ENCODE data around the gene HCAR1.
"Not testable (repeated sequence)": the region's sequence is repeated elsewhere in the genome, so short reads cannot be mapped to it uniquely, and the experiment has no call there.

HCAR1 gene

DNA sequence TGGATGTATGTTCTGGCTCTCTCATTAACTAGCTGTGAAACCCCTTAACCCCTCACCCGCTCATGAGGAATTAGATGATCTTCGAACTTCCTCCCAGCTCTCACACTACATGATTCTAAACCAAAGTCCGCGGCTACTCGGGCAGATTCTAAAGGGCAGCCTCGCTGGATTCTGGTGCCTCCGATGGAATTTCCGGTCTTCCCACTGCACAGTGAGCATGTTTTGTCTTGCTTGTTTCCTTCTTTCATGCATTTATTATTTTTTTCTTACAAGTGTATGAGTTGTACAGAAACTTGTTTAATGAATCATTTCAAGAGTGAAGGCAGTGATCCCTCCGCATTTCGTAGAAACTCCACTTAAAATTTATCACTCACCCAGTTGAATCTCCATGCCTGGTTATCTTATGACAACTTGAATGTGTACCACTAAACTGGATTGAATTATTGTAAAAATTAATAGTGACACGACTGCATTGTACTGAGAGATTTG, 9.5 kb downstream of the HCAR1 start:
- DNase-seq (ENCODE audit: low read depth, low spot score): peak; percentile 17

DNA sequence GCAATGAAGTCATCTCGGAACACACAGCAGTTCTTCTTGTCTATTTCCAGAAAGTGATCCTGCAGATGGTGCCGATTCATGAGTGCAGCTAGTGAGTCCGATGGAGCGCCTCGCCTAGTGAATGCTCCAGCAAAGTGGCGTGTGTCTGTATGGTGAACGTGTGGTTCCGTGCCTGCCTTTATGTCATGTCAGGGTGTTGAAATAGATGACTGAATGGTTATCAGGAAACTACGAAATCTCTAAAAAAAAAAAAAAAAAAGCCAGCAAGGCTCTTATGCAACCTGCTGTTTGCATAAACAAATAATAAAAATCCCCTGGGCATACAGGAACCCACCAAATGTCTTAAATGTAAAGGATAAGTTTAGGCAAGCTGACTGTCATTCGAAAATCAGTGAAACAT, 14.0 kb downstream of the HCAR1 start, which contains the start of gene HCAR3:
Gene HCAR3 (minus strand): TSS at position 154 of the 400 bp plus-strand sequence. CDS start 74 bp downstream, at position 80.
- not testable (repeated sequence) for DNase-seq (ENCODE audit: low read depth, low spot score)

DNA sequence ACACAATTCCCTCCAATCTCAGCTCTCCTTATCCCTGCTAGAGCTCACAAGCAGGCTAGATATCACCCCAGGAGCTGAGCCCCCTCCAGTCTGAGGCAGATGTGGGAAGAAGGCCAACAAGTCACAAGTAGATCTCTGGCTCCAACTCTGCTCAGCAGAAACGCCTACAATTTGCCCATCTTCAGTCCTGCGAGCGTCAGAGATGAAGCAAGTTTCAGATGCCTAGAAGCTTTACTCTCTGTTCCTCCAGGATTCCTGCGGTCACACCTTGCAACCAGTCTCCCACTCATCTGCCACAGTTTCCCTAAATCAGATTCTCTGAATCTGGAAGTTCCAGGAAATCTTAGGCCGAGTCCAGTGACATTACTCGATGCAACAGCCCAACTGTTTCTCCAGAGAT, 15.4 kb downstream of the HCAR1 start:
- DNase-seq (ENCODE audit: low read depth, low spot score): not testable (repeated sequence)

DNA sequence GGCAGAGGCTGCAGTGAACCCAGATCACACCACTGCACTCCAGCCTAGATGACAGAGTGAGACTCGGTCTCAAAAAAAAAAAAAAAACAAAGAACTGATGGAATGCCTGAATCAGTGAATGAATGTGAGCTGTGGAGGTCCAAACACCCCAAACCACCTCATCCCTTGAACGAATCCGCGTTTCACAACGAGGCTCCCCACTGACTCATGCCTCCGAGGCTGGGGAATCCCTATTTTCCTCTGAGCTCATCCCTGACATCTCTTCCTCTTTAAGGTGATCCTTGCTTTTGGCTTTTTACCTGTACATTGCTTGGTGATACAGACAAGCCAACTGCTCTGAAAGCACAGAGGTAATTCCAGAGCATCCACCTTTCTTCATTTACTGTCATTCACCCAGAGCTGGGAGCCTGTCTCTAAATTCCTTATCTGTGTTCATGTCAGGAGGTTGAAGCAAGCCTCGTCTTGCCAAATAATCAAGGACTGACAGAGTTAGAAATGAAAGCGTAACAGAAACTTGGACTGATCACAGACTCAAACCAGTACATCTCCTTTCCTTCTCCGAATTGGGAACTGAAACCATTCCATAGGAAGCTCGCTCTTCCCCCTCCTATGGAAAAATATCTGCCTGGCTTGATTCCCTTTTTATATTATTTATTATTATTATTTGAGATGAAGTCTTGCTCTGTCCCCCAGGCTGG, 17.0 kb downstream of the HCAR1 start:
- not testable (repeated sequence) for DNase-seq (ENCODE audit: low read depth, low spot score)

DNA sequence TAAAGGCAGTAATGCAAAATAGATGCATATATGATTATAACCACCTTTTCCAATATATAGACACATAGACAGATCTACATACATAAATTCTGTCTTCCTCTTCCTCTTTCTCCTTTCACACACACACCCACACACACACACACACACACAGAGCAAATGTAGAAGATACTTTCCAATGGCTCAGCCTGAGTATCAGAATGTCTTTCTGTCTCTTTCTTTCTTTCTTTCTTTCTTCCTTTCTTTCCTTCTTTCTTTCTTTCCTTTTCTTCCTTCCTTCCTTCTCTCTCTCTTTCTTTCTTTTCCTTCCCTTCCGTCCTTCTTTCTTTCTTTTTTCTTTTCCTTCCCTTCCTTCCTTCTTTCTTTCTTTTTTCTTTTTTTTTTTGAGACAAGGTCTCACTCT, 19.4 kb downstream of the HCAR1 start:
- not testable (repeated sequence) for DNase-seq (ENCODE audit: low read depth, low spot score)

DNA sequence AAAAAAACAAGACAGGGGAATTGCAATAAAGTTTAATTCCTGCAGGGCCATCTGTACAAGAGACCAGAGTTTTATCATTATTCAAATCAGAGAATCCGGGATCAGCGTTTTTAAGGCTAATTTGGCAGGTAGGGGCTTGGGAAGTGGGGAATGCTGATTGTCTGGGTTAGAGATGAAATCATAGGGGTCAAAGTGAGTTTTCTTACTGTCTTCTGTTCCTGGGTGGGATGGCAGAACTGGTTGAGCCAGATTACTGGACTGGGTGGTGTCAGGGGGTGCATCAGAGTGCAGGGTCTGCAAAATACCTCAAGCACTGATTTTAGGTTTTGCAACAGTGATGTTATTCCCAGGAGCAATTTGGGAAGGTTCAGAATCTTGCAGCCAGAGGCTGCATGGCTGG, 20.3 kb downstream of the HCAR1 start:
- not testable (repeated sequence) for DNase-seq (ENCODE audit: low read depth, low spot score)

DNA sequence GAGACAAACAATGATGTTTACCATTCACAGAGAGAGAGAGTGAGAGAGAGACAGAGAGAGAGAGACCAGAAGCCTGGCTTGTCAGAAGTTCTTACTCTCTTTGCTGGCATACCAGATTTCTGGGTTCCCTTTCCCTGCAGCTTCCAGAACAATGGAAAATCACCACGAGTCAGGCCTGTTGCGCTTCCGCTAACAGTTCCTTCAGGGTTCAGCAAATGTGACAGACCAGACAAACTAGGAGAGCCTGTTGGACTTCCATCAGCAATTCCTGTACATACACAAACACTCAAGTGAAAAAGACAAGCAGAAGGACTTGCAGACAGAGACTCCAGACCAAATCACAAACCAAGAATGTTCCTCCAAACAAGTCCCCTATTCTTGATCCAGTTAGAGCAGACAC, 21.4 kb downstream of the HCAR1 start:
- DNase-seq (ENCODE audit: low read depth, low spot score): not testable (repeated sequence)

DNA sequence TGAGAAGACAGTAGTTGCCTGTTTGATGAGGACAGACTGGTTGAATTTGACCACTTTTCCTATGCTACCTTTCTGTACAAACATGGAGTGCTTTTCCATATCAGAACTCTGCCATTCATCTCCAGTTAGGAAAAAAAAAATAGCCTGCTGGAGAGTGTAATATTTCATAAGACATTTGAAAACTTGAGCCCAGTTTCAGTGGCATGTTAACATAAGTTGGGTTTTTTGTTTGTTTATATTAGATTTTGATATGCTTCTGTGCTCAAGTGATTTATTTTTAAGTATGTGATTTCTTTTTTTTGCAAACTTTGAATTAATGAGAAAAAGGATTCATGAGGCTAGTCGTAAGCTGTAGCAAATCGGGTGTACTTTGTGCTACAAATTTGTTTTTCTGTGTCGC, 26.8 kb downstream of the HCAR1 start:
- not testable (repeated sequence) for DNase-seq (ENCODE audit: low read depth, low spot score)

DNA sequence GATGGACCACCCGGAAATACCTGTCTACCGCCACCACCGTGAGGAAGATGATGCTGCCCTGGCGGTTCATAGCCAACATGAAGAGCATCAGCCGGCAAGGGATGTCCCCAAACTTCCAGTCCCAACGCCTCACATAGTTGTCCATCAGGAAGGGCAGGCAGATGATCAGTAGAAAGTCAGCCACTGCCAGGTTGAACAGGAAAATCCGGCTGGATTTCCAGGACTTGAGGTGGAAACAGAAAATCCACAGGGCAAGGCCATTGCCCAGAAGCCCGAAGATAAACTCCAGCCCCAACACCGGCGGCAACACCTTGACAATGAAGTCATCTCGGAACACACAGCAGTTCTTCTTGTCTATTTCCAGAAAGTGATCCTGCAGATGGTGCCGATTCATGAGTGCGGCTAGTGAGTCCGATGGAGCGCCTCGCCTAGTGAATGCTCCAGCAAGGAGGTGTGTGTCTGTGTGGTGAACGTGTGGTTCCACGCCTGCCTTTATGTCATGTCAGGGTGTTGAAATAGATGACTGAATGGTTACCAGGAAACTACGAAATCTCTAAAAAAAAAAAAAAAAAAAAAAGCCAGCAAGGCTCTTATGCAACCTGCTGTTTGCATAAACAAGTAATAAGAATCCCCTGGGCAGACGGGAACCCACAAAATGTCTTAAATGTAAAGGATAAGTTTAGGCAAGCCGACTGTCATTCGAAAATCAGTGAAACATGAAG, 27.6 kb downstream of the HCAR1 start, which contains the start of gene HCAR2:
Gene HCAR2 (minus strand): TSS at position 468 of the 722 bp plus-strand sequence. CDS start 74 bp downstream, at position 394.
- not testable (repeated sequence) for DNase-seq (ENCODE audit: low read depth, low spot score)

DNA sequence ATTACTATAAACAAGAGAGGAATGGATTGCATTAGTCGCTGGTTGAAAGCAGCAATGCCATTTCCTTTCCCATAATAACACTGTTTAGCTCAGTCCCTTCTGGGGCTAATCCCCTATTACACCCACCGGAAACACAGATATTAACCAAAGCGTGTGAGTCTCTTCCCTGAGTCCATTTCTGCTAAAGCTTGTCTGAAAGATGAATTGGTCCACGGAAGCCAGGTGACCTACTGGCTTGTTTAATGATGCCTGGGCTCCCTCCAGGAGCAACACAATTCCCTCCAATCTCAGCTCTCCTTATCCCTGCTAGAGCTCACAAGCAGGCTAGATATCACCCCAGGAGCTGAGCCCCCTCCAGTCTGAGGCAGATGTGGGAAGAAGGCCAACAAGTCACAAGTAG, 29.2 kb downstream of the HCAR1 start:
- not testable (repeated sequence) for DNase-seq (ENCODE audit: low read depth, low spot score)

DNA sequence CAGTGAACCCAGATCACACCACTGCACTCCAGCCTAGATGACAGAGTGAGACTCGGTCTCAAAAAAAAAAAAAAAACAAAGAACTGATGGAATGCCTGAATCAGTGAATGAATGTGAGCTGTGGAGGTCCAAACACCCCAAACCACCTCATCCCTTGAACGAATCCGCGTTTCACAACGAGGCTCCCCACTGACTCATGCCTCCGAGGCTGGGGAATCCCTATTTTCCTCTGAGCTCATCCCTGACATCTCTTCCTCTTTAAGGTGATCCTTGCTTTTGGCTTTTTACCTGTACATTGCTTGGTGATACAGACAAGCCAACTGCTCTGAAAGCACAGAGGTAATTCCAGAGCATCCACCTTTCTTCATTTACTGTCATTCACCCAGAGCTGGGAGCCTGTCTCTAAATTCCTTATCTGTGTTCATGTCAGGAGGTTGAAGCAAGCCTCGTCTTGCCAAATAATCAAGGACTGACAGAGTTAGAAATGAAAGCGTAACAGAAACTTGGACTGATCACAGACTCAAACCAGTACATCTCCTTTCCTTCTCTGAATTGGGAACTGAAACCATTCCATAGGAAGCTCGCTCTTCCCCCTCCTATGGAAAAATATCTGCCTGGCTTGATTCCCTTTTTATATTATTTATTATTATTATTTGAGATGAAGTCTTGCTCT, 30.5 kb downstream of the HCAR1 start:
- DNase-seq (ENCODE audit: low read depth, low spot score): not testable (repeated sequence)

DNA sequence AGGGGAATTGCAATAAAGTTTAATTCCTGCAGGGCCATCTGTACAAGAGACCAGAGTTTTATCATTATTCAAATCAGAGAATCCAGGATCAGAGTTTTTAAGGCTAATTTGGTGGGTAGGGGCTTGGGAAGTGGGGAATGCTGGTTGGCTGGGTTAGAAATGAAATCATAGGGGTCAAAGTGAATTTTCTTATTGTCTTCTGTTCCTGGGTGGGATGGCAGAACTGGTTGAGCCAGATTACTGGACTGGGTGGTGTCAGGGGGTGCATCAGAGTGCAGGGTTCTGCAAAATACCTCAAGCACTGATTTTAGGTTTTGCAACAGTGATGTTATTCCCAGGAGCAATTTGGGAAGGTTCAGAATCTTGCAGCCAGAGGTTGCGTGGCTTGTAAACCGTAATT, 33.7 kb downstream of the HCAR1 start:
- DNase-seq (ENCODE audit: low read depth, low spot score): not testable (repeated sequence)

DNA sequence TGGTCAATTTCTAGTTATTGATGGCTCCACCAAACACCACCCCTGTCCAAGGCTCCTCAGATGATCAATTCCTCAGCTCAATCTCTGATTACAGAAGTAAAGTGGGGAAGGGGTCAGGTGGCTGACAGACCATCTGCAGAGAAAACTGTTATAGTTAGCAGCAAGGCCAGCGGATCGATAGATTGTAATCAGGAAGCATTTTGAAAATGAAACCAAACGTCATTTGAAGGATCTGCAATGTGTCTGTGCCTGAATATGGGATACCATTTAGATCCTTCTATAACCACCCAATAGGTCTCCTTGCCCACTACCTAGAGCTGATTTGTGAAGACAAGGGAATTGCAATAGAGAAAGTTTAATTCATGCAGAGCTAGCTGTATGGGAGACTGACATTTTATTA, 39.1 kb downstream of the HCAR1 start:
- no peak for DNase-seq (ENCODE audit: low read depth, low spot score)

DNA sequence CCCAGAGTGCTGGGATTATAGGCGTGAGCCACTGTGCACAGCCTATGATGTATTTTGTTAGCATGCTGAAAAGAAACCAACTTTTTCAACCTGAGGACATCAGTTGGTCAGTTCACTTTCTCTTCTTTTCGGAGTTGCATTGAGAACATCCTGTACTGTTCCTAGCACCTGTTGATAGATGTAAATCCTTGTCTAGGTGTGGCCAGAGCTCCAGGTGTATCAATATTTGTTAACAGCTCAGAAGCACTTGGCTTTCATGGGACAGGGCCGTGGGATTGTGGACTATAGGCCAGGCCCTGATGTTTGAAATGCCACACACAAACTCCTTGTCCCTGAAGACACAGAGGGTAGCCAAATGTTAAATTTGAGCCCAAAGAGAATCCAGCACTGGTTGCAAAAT, 42.4 kb downstream of the HCAR1 start:
- no peak for DNase-seq (ENCODE audit: low read depth, low spot score)

DNA sequence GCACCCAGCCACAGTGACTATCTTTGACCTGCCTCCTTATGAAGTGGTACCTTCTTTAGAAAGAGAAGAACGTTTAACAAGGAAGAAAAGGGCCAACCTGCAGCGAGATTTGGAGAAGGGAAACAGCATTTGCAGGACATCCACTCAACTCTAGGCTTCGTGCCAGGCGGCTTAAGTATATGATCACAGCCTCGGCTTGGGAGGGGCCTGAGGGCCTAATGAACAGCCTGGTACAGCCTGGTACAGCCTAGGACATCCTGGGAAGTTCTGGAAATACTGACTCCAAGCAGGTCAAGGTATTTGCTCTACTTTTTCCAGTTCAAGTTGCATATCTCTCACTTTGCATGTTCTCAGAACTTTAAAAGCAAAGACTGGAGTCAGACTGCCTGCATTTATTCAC, 43.6 kb downstream of the HCAR1 start:
- DNase-seq (ENCODE audit: low read depth, low spot score): no peak

DNA sequence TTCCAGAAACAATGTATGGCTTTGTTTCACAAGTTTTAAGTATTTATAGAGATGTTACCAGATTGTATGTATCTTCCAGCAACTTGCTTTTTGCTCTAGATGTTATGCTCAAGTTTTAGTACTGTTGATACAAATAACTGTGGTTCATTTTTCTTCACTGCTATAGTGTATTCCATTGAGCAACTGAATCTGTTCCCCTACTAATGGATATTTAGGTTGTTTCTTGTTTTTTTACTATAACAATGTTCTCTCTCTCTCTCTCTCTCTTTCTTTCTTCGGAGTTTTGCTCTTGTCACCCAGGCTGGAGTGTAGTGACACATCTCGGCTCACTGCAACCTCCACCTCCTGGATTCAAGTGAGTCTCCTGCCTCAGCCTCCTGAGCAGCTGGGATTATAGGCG, 44.1 kb downstream of the HCAR1 start:
- DNase-seq (ENCODE audit: low read depth, low spot score): no peak

DNA sequence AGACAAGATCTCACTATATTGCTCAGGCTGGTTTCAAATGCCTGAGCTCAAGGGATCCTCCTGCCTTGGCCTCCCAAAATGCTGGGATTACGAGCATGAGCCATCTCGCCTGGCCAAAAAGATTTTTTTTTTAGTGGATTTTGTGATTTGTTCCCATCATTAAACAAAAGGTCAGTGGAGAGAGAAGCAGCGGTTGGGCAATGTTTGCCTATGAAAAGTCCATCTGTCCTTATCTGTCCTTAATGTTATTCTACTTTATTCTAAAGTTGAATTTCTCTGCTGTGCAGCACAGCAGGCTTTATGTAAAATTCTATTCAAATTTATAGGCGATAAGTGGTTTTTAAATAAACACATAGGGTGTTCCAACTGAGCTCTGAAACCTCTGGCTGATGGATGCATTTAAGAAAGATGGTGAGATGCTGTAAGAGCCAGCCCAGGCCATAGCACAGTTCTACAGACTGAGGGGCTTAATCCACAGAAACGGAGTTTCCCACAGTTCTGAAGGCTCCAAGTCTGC, 46.3 kb downstream of the HCAR1 start:
- no peak for DNase-seq (ENCODE audit: low read depth, low spot score)

DNA sequence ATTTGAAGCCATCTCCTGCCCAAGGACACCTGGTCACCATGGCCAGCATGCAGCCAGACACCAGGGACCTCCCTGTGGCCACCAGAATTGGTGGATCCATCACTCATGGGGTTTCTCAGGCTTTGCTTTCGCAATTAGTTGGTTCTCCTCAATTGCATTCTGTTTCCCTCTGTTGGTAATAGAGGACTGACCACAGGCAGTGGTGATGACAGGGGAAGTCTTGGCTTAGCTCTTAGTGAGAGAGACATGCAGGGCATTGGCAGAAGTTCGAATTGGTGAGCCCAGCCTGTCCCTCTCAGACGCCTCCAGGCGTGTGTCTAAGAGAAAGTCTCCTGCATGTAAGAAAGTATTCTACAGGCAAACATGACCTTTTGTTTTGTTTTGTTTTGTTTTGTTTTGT, 48.8 kb downstream of the HCAR1 start:
- no peak for DNase-seq (ENCODE audit: low read depth, low spot score)

DNA sequence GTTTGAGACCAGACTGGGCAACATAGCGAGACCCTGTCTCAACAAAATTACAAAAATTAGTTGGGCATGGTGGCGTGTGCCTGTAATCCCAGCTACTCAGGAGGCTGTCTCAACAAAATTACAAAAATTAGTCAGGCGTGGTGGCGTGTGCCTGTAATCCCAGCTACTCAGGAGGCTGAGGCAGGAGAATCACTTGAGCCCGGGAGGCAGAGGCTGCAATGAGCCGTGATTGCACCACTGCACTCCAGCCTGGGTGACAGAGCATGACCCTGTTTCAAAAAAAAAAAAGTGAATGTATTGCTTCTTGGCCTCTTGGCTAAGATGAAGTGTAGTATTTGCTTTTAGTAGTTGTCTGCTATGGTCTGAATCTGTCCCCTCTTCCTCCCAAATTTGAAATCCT, 49.7 kb downstream of the HCAR1 start:
- DNase-seq (ENCODE audit: low read depth, low spot score): not testable (repeated sequence)

DNA sequence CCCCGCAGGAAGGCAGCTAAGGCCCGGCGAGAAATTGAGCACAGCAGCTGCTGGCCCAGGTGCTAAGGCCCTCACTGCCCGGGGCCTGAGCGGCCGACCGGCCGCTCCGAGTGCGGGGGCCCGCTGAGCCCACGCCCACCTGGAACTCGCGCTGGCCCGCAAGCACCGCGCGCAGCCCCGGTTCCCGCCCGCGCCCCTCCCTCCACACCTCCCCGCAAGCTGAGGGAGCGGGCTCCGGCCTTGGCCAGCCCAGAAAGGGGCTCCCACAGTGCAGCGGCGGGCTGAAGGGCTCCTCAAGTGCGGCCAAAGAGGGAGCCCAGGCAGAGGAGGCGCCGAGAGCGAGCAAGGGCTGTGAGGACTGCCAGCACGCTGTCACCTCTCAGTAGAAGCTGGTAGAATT, 53.9 kb downstream of the HCAR1 start:
- DNase-seq (ENCODE audit: low read depth, low spot score): not testable (repeated sequence)

Measured in brain pericyte (primary cell).